ENCODE results near the gene TACC2. TPM values are rescaled to one million over a fixed set of nuclear protein-coding genes. Genes with fewer than 3 reads are reported as not detected.

The TACC2 gene
- total RNA-seq, 1 experiment from 2014 or later: 24.4 TPM

DNA sequence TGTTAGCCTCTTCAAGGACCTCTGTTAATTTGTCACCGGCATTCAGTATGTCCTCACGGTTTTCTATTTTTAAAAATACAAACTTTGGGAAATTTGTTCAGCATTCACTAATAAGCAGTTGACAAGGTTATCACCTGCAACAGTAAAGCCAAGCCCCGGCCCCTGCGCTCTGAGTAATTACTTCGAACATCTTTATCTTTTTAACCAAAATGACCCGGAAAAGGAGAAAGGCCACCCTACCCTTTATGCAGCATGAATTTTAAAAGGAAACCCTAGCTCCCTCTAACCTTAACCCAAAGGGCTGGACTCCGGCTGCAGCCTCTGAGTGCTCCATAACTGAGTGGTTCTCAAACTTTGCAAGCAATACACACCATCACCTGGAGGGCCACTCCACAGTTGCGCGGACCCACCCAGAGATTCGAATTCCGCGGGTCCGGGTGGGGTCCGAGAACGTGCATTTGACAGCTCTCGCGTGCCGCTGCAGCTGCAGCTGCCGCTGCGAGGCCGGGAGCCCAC is 14.9 kb upstream of the TACC2 start:
- Mint-ChIP-seq H3K27me3 (ENCODE audit: unreplicated experiment) (no peaks in the 10 kb centered on the region), H3K4me3 (ENCODE audit: low read depth, unreplicated experiment) (peak overlapping the region; percentile 77), H3K36me3 (ENCODE audit: insufficient read depth, unreplicated experiment) (peaks cover 32% of the 10 kb centered on the region), H3K27ac (ENCODE audit: unreplicated experiment) (no peak overlapping the region), H3K9me3 (ENCODE audit: low read depth, unreplicated experiment) (no peaks in the 10 kb centered on the region), H3K4me1 (ENCODE audit: low read depth, unreplicated experiment) (peaks cover 8% of the 10 kb centered on the region)
- intact Hi-C loops (cut with micrococcal nuclease; ENCODE audit: unreplicated experiment): no loop called here
- BruUV-seq (replicated peaks): no TSS peak
- CTCF ChIA-PET: no interaction called here
- TF ChIP-seq, protein P1, sequence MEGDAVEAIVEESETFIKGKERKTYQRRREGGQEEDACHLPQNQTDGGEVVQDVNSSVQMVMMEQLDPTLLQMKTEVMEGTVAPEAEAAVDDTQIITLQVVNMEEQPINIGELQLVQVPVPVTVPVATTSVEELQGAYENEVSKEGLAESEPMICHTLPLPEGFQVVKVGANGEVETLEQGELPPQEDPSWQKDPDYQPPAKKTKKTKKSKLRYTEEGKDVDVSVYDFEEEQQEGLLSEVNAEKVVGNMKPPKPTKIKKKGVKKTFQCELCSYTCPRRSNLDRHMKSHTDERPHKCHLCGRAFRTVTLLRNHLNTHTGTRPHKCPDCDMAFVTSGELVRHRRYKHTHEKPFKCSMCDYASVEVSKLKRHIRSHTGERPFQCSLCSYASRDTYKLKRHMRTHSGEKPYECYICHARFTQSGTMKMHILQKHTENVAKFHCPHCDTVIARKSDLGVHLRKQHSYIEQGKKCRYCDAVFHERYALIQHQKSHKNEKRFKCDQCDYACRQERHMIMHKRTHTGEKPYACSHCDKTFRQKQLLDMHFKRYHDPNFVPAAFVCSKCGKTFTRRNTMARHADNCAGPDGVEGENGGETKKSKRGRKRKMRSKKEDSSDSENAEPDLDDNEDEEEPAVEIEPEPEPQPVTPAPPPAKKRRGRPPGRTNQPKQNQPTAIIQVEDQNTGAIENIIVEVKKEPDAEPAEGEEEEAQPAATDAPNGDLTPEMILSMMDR (IDR thresholded peaks at IDR 0.05; ENCODE audit: unreplicated experiment): no peak
- no peak for DNase-seq

DNA sequence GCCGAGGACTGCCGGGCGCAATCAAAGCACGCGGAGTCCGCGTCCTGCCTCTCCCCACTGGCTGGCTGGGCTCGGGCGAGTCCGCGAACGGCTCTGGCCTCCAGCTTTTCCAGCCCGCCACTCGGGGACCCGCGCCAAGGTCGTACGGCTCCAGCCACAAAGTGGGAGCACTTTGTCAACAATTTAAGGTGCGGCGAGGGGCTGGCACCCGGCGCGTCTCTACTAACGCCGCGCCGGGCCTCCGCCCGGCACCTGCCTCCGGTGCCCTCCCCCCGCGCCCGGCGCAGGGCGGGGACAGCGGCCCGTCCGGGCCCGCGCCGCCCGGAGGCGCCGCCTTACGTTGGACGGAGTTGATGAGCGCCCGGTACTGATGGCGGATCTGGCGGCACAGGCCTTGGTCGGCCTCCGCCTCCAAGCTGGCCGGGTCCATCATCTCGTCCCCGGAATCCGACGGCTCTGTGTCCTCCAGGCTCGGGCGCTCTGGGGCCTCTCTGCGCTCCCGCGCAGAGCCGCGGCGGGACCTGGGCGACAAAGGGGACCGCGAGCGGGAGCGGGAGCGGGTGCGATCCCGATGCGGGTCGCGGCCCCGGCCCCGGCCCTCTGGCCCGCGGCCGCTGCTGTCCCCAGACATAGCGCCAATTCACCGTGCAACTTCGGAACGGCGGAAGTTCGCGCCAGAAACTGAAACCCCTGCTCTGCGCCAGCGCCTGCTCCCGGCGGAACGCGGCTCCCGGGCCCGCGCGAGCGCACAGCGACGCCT is 14.2 kb upstream of the TACC2 start, which contains the start of gene NSMCE4A:
Gene NSMCE4A, minus strand, starts transcription at position 683 of the 760 bp plus-strand sequence. Its CDS starts 52 bp downstream, at position 631.
- no peak within 1 kb of the TSS for H3K27ac Mint-ChIP-seq (ENCODE audit: unreplicated experiment)
- no TSS peak for BruUV-seq (replicated peaks)
- TF ChIP-seq, protein P1 (IDR thresholded peaks at IDR 0.05; ENCODE audit: unreplicated experiment): no peak

DNA sequence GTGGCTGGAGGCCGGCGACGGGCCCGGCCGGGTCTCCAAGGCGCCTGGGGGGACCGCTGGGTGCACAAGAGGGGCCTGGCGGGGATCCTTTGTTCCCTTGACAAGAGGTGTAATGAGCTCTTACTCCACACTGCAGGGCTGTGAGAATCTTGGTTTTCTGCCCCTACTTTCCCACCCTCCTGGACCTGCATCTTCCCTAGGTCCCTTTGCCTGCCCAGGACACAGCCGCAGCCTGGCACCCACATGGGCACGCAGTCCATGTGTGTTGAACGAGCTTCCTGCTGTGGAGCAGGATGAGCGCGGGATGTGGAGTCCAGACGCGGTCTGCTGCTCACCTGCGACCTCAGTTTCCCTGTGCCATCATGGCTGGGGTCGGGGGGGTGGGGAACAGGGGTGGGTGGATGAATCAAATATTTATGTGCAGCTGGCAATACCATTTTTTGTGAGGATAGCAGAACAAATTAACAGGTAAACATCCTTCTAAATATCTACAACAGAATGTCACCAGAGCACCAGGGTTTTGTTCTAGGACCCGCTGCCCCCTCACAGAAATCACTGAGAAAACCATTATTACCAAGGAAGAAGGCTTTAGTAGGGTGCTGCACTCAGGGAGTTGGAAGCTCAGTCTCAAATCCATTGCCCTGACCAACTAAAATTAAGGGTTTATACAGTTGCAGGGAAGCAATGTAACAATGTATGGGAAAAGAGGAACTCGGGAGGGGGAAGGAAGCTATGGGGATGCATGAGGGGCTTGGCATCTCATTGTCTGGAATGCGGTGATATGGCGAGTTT is 13.5 kb upstream of the TACC2 start:
- H3K36me3 Mint-ChIP-seq (ENCODE audit: insufficient read depth, unreplicated experiment): peaks cover 29% of the 10 kb centered on the region
- no TSS peak for BruUV-seq (replicated peaks)
- TF ChIP-seq, protein P1 (IDR thresholded peaks at IDR 0.05; ENCODE audit: unreplicated experiment): no peak
- peak overlapping the region; percentile 77 for H3K4me3 Mint-ChIP-seq (ENCODE audit: low read depth, unreplicated experiment)
- H3K27ac Mint-ChIP-seq (ENCODE audit: unreplicated experiment): no peak overlapping the region
- DNase-seq: no peak
- no peaks in the 10 kb centered on the region for H3K27me3 Mint-ChIP-seq (ENCODE audit: unreplicated experiment)
- no peaks in the 10 kb centered on the region for H3K9me3 Mint-ChIP-seq (ENCODE audit: low read depth, unreplicated experiment)
- CTCF ChIA-PET: interaction anchor here (0.6 kb wide), 1 partner anchor 8 kb away, joined by 3 read pairs; no protein-coding TSS in a partner anchor
- H3K4me1 Mint-ChIP-seq (ENCODE audit: low read depth, unreplicated experiment): peaks cover 8% of the 10 kb centered on the region
- intact Hi-C loops (cut with micrococcal nuclease; ENCODE audit: unreplicated experiment): no loop called here

More for the DNA sequence above, 14.2 kb upstream of the TACC2 start, which contains the start of gene NSMCE4A:
- CTCF ChIA-PET: interaction anchor here (0.6 kb wide), 1 partner anchor 9 kb away, joined by 3 read pairs; no protein-coding TSS in a partner anchor
- Mint-ChIP-seq H3K27me3 (ENCODE audit: unreplicated experiment) (no peaks in the 10 kb centered on the region), H3K9me3 (ENCODE audit: low read depth, unreplicated experiment) (no peaks in the 10 kb centered on the region), H3K36me3 (ENCODE audit: insufficient read depth, unreplicated experiment) (peaks cover 32% of the 10 kb centered on the region), H3K4me1 (ENCODE audit: low read depth, unreplicated experiment) (peaks cover 8% of the 10 kb centered on the region), H3K4me3 (ENCODE audit: low read depth, unreplicated experiment) (peak within 1 kb of the TSS; percentile 77)
- intact Hi-C loops (cut with micrococcal nuclease; ENCODE audit: unreplicated experiment): no loop called here
- DNase-seq: peak; percentile 75

DNA sequence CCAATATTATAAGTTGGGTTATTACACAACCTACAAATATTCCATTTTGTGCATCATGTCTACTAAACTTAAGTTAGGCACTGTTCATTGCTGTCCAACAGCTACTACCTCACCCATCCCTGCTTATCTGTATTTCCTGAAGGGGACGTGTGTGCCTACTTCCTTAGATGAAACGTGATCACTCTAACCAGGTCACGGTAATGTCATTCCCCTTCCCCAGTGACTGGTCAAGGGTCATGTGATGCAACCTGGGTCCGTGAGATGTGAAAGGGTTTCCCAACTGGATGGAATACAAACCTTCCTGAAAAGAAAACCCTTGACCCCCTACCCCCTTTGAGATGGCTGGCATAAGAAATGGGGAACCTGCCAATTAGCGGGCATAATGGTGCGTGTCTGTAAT is 12.4 kb upstream of the TACC2 start:
- CTCF ChIA-PET: no interaction called here
- Mint-ChIP-seq H3K4me1 (ENCODE audit: low read depth, unreplicated experiment) (peaks cover 8% of the 10 kb centered on the region), H3K27ac (ENCODE audit: unreplicated experiment) (no peak overlapping the region), H3K4me3 (ENCODE audit: low read depth, unreplicated experiment) (no peak overlapping the region), H3K9me3 (ENCODE audit: low read depth, unreplicated experiment) (no peaks in the 10 kb centered on the region), H3K36me3 (ENCODE audit: insufficient read depth, unreplicated experiment) (peaks cover 21% of the 10 kb centered on the region), H3K27me3 (ENCODE audit: unreplicated experiment) (no peaks in the 10 kb centered on the region)
- TF ChIP-seq, protein P1 (IDR thresholded peaks at IDR 0.05; ENCODE audit: unreplicated experiment): no peak
- DNase-seq: no peak
- BruUV-seq (replicated peaks): TSS peak; percentile 38
- intact Hi-C loops (cut with micrococcal nuclease; ENCODE audit: unreplicated experiment): no loop called here
